G401.6 (cell line): ENCODE measurements around the gene SLC17A8.
"Not testable (repeated sequence)": the region's sequence is repeated elsewhere in the genome, so short reads cannot be mapped to it uniquely, and the experiment has no call there.

Experiments used
- FAIRE-seq: peaks from 2 replicates; lab custom pipeline; 2012; peaks lifted over from hg19 to GRCh38; lab: Jason Lieb, UNC

The SLC17A8 gene

GRCh38 chr12:100356644-100357223 lies at the start of gene SLC17A8:
Gene SLC17A8 (plus strand): TSS chr12:100357074. CDS start chr12:100357392, 318 bp downstream.
- FAIRE-seq: no peak

DNA sequence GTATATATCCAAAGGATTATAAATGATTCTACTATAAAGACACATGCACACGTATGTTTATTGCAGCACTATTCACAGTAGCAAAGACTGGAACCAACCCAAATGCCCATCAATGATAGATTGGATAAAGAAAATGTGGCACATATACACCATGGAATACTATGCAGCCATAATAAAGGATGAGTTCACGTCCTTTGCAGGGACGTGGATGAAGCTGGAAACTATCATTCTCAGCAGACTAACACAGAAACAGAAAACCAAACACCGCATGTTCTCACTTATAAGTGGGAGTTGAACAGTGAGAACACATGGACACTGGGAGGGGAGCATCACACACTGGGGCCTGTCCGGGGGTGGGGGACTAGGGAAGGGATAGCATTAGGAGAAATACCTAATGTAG lies 48.7 kb upstream of the SLC17A8 start:
- not testable (repeated sequence) for FAIRE-seq

GRCh38 chr12:100311317-100311716 lies 45.6 kb upstream of the SLC17A8 start:
- FAIRE-seq: no peak

DNA sequence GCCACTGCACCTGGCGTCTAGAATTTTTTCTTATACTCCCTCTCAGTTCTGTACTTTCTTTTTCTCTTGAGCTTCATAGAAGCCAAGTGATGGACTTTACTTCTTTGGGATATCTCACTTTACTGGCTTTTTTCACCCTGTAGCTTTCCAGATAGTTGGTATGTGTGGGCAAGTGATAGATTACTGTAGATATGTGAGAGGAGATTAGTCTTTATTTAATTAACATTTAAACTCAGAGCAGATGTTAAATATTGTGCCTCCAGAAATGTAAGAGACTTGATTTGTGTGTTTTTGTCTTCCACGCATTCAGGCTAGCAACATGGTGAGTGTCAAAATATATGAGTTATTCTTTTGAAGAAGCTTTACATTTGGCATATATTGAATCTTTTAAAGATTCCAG lies 39.5 kb upstream of the SLC17A8 start:
- no peak for FAIRE-seq

GRCh38 chr12:100324498-100324897 lies 32.4 kb upstream of the SLC17A8 start:
- FAIRE-seq: no peak

DNA sequence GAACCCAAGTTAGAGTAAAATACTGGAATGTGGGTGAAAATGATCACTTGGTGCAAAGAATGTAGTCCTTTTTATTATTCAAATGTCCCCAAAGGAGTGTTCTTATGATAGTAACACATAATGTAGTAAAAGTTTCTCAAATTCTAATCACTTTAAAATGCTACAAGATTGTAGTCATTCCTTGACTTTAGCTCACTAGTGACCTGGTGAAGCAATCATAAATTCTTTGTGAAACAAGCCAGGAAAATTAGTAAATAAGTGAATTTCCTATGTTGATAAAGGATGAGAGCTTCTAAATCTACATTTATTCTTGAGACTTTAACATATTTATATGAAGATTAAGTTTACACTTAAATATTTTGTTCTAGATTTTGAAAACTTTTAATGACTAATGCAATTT lies 30.7 kb upstream of the SLC17A8 start:
- no peak for FAIRE-seq

- FAIRE-seq: no peak
These were observed 27.1 kb upstream of the SLC17A8 start for GRCh38 chr12:100329800-100330199.

DNA sequence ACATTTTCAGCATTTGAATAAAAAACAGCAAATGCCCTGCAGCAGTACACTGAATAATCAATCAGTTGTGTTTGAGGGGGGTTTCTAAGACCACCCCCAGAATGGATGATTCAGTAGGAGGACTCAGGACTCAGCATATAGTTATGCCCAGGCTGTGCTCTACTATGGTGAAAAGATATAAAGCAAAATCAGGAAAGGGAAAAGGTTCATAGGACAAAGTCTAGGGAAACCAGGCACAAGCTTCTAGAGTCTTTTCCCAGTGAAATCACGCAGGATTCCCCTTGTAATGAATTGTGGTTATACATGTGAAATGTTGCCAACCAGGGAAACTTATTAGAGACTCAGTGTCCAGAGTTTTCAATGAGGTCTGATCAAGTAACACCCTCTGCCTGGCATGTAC lies 25.0 kb upstream of the SLC17A8 start:
- no peak for FAIRE-seq

DNA sequence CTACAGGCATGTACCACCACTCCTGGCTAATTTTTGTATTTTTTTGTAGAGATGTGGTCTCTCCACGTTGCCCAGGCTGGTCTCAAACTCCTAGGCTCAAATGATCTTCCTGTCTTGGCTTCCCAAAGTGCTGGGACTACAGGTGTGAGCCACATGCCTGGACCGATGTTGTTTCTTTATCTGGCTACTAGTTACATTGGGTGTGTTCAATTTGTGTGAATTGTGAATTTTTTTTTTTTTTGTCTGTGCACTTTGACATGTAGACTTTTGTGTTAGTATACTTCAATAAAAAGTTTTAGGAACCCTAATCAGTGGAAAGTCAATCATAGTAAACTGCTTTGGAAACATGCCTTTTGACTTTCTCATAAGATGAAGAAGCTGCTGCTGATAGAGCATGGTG lies 24.0 kb upstream of the SLC17A8 start:
- no peak for FAIRE-seq

DNA sequence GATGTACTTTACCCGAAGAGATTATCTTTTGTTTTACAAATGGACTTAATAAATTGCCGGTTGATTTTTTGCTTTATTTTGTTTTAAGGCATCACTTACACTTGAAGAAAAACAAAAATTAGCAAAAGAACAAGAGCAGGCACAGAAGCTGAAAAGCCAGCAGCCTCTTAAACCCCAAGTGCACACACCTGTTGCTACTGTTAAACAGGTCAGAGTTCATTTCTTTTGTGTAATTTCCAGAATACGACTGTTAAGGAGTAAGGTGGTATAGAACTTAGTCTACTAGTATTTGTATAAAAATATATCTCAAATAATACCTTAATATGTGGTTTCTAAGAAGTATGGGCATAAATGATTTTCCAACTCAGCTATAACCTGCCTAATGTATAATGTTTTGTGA lies 19.6 kb upstream of the SLC17A8 start:
- FAIRE-seq: peak; percentile 61

GRCh38 chr12:100337727-100338126 lies 19.1 kb upstream of the SLC17A8 start:
- FAIRE-seq: no peak

- no peak for FAIRE-seq
These were observed 17.8 kb upstream of the SLC17A8 start for GRCh38 chr12:100339071-100339470.

DNA sequence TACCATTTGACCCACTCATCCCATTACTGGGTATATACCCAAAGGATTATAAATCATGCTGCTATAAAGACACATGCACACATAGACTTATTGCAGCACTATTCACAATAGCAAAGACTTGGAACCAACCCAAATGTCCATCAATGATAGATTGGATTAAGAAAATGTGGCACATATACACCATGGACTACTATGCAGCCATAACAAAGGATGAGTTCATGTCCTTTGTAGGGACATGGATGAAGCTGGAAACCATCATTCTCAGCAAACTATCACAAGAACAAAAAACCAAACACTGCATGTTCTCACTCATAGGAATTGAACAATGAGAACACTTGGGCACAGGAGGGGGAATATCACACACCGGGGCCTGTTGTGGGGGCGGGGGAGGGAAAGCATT lies 14.0 kb upstream of the SLC17A8 start:
- not testable (repeated sequence) for FAIRE-seq

DNA sequence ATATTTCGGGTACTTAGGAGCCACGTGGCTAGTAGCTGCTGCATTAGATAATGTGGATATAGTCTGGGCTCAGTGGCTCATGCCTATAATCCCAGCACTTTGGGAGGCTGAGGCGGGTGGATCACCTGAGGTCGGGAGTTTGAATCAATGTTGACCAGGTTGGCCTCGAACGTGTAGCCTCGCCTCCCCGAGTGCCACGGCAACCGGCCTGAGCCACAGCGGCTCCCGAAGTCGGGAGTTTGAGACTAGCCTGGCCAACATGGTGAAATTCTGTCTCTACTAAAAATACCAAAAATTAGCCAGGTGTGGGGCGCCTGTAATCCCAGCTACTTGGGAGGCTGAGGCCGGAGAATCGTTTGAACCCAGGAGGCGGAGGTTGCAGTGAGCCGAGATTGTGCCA lies 12.5 kb upstream of the SLC17A8 start:
- not testable (repeated sequence) for FAIRE-seq

DNA sequence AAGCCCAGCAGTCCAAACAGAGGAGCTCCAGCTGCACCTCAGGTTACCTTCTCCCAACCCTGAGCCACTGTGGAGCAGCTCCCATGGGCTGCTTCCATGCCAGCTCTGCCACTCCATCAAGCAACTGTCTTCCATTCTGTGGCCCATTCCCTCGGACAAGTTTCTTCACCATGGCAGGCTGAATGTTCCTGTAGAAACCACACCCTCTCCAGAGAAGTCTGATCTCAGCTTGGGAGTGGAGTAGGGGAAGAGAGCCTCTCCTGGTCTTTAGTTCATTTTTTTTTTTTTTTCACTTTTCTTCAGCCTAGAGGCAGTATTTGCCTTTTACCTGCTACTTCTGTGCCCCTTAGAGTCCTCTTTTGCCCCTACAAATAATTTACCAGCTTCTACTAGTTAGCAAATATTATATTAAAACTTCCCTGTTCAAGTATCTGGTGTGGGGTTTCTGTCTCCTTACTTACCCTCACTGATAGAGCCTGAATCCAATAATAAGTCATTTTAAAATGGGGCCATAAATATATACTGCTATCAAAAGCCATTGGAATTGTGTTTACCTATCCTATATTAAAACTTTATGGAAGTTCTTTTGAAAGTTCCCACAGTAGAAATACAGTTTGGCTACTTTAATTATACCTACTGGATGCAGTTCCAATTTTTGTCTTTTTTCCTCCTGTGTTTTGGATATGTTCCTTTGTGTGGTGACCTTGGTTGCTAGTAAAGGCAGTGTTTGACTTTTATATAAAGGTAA lies 11.7 kb upstream of the SLC17A8 start:
- FAIRE-seq: no peak

GRCh38 chr12:100346660-100347059 lies 10.2 kb upstream of the SLC17A8 start:
- no peak for FAIRE-seq

DNA sequence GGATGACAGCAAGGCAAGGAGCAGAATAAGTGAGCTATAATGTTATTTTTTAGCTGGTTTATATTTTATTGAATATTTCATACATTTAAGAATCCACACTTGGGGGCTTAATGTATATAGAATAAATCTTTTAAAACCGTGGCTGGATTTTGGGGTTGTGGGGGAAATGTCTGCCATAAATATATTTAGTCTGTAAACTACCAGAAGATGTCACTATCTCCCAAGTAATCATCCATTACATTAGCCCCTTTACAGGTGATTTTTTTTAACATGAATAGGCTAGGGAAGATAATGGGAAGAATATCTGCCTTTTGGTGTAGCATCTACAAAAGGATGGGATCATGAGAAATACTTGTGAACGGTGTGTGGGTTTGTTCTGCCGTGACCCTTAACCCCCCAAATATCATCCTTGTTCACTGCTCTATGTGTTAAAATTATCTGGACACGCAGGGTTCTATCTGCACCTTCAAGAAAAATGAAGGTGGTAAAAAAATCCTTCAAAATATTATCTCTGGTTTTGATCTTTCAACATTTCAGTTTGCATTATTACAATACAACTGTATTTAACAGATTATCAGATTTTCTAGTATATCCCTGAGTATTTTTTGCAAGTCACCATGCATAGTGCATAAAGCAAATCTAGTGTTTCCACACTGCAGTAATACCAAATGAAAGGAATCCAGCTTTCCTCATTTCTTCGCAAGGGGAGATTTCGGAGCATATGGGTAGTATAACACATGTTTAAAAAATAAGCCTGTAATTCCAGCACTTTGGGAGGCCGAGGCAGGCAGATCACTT lies 8.0 kb upstream of the SLC17A8 start:
- FAIRE-seq: no peak

DNA sequence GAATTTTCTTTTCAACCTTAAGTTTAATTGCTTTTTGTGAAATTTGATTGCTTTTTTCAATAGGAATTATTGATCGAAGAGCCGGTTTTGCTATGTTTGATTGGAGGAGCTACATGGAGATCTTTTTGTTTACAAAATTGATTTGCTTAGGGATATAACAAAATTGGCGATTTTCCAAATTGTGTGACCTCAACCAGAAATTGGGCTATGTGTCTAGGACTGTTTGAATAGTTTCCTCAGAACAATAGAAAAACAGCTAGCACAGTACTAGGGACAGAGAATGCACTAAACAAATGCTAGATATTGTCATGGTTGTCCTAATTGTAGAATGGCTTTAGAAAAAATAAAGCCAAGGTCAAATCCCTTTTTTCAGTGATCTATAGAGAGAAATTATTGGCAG lies 2.4 kb downstream of the SLC17A8 start:
- no peak for FAIRE-seq

DNA sequence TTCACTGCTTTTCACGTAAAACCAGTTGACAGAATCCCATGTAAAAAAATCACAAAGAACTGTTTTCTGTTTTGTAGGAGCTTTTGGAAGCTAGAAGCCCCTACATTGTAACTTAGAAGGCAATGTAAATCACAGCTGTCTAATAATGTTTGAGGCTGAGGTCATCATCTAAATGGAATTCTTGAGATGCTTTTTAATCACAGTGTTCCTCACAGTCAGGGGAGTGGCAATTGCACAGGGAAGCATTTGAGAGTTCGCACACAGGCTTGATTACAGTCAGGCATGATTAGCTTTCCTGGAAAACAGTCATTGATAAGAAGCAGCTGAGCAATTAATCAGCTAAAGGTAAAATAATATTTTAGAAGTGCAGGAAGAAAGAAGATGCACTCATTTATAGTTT lies 2.9 kb downstream of the SLC17A8 start:
- no peak for FAIRE-seq

GRCh38 chr12:100360450-100360849 lies 3.6 kb downstream of the SLC17A8 start:
- FAIRE-seq: no peak

GRCh38 chr12:100364324-100364723 lies 7.5 kb downstream of the SLC17A8 start:
- FAIRE-seq: no peak

DNA sequence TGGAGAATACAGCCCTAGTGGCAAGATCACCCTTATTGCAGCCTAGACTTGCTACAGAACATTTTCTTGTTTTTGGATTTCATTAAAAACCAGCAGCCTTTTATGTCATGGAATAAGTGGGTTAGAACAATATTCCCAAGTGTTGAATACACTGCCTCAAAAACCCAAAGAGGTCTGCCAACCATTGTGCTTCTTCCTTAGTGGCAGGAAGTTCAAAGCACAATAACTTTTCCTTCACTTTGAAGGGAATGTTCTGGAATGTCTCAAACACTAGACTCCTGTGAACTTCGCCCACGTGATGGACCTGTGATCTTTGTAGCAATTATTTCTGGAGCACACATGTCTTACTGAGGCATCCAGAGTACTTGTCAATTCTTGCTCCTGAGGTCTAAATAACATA lies 8.5 kb downstream of the SLC17A8 start:
- no peak for FAIRE-seq

DNA sequence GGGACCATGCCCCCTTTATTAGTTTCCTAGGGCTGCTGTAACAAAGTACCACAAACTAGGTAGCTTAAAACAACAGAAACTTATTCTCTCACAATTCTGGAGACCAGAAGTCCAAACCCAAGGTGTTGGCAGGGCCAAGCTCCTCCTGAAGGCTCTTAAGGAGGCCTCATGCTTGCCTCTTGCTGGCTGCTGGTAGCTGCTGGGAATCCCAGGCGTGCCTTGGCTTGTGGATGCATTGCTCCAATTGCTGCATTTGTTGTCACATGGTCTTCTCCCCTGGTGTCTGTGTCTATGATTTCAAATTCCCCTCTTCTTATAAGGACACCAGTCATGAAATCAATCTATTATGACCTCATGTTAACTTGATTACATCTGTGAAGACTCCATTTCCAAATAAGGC lies 11.2 kb downstream of the SLC17A8 start:
- no peak for FAIRE-seq
